Ascending aorta (tissue), 2 donors: ENCODE measurements around the gene RMND5A. TPM values are rescaled to one million over a fixed set of nuclear protein-coding genes. Genes with fewer than 3 reads are reported as not detected.

Experiments
- DNase-seq, 2 donors: peaks; one replicate each; pipeline ENCODE4 v3.0.0-alpha.2; 2019; ENCODE audit warnings: low spot score in 2 of 2
- H3K27ac ChIP-seq, 2 donors: fragments of 200-600 bp; sonication (generic); one replicate each; pipeline ENCODE4 v1.5.1; 2016 to 2017; ENCODE audit warnings: mild to moderate bottlenecking in 1 of 2
- H3K27me3 ChIP-seq: fragments of 200-600 bp; sonication (generic); one replicate; pipeline ENCODE4 v1.5.1; 2017
- H3K36me3 ChIP-seq, 2 donors: fragments of 200-600 bp; sonication (generic); one replicate each; pipeline ENCODE4 v1.5.1; 2016
- H3K4me1 ChIP-seq, 2 donors: fragments of 200-600 bp; sonication (generic); one replicate each; pipeline ENCODE4 v1.5.1; 2016 to 2017; ENCODE audit warnings: mild to moderate bottlenecking in 1 of 2
- H3K4me3 ChIP-seq, 2 donors: fragments of 200-600 bp; sonication (generic); one replicate each; pipeline ENCODE4 v1.5.1; 2016 to 2017; ENCODE audit warnings: mild to moderate bottlenecking in 1 of 2
- H3K9me3 ChIP-seq, 2 donors: fragments of 200-600 bp; sonication (generic); one replicate each; pipeline ENCODE4 v1.5.1; 2016
- intact Hi-C: fragments of 100-400 bp; cut with DNase I; formaldehyde crosslinking; loops from one replicate; pipeline ENCODE4 v1.15.1; 2023
- total RNA-seq: library from RNA; depleted of rRNA; stranded (reverse); fragments of >200 nt; gene quantifications from one replicate; pipeline ENCODE4 v1.1.0, GENCODE V29; 2016
- TF ChIP-seq, protein P1 (sequence below), 3 experiments: fragments of 200-600 bp in 2 of 3; fragments of 450-650 bp in 1 of 3; sonication (generic) in 2 of 3; IDR thresholded peaks; one replicate each; pipeline ENCODE4 v1.5.1; 2016 to 2019; ENCODE audit warnings: antibody characterized with exemption in 3 of 3, mild to moderate bottlenecking in 1 of 3, moderate library complexity in 1 of 3

RMND5A gene
- total RNA-seq, 1 donor from 2014 or later = 17.7 TPM

DNA sequence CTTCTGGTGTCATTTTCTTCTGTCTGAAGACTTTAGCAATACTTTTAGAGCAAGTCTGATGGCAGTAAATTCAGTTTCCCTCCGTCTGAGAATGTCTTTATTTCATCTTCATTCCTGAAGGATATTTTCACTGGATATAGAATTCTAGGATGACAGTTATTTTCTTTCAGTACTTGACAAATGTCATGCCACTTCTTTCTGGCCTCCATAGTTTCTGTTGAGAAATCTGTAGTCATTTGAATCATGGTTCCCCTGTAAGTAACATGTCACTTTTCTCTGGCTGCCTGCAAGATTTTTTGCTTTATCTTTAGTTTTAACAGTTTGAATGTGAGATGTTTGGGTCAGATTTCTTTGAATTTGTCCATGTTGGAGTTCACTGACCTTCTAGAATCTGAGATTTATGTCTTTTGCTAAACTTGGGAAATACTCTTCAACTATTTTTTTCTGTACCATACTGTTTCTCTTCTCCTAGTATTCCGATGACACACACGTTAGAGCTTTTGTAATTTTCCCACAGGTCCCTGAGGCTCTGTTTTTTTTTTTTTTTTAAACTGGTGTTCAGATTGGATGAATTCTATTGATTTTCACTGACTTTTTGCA lies 30.2 kb downstream of the RMND5A start:
- Histone ChIP-seq H3K27me3 (no peaks in the 10 kb centered on the region), H3K36me3 (peaks cover 12 to 23% of the 10 kb centered on the region in 2 donors), H3K4me3 (no peak overlapping the region), H3K4me1 (no peaks in the 10 kb centered on the region), H3K27ac (no peak overlapping the region), H3K9me3 (peaks cover 0 to 14% of the 10 kb centered on the region in 2 donors)
- intact Hi-C loops = no loop called here
- TF ChIP-seq, protein P1, sequence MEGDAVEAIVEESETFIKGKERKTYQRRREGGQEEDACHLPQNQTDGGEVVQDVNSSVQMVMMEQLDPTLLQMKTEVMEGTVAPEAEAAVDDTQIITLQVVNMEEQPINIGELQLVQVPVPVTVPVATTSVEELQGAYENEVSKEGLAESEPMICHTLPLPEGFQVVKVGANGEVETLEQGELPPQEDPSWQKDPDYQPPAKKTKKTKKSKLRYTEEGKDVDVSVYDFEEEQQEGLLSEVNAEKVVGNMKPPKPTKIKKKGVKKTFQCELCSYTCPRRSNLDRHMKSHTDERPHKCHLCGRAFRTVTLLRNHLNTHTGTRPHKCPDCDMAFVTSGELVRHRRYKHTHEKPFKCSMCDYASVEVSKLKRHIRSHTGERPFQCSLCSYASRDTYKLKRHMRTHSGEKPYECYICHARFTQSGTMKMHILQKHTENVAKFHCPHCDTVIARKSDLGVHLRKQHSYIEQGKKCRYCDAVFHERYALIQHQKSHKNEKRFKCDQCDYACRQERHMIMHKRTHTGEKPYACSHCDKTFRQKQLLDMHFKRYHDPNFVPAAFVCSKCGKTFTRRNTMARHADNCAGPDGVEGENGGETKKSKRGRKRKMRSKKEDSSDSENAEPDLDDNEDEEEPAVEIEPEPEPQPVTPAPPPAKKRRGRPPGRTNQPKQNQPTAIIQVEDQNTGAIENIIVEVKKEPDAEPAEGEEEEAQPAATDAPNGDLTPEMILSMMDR (IDR thresholded peaks at IDR 0.05) = no peak
- no peak for DNase-seq

DNA sequence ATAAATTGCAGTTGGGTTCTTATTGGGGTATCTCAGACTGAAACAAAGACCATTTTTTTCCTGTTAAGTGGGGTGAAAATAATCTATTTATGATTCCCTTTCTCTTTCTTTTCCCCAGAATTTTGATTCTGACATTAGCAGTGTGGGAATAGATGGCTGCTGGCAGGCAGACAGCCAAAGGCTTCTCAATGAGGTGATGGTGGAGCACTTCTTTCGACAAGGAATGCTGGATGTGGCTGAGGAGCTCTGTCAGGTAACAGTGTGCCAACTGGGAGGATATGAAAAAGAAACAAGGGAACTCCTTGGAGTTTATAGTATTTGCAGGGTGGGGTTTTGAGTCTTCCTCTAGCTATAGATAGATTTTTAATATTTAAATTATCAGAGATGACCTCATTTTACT lies 31.7 kb downstream of the RMND5A start:
- H3K36me3 ChIP-seq = peaks cover 12 to 32% of the 10 kb centered on the region in 2 donors
- TF ChIP-seq, protein P1 (IDR thresholded peaks at IDR 0.05) = no peak
- intact Hi-C loops = no loop called here

DNA sequence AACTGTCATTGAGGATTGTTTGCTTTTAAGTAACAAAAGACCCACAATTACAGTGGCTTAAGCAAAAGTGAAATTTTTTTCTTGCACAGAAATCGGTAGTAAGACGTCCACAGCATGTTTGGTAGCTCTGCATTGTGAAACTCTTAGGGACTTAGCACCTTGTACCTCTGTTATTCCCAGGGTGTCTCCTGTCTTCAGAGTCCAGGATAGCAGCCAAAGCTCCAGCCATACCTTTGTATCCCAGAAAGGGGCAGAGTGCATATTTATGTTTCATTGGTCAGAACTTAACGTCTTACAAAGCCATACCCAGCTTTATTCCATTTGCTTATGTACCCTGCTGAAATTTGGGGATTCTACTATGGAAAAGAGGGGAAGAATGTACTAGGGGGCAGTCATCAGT lies 32.8 kb downstream of the RMND5A start:
- H3K4me1 ChIP-seq = no peaks in the 10 kb centered on the region
- H3K4me3 ChIP-seq = no peak overlapping the region
- DNase-seq = no peak
- intact Hi-C loops = no loop called here
- peaks cover 12 to 32% of the 10 kb centered on the region in 2 donors for H3K36me3 ChIP-seq
- H3K27ac ChIP-seq = no peak overlapping the region
- H3K9me3 ChIP-seq = peaks cover 0 to 14% of the 10 kb centered on the region in 2 donors
- TF ChIP-seq, protein P1 (IDR thresholded peaks at IDR 0.05) = no peak
- H3K27me3 ChIP-seq = no peaks in the 10 kb centered on the region

More for the DNA sequence above, 31.7 kb downstream of the RMND5A start:
- H3K4me3 ChIP-seq = no peak overlapping the region
- no peaks in the 10 kb centered on the region for H3K4me1 ChIP-seq
- no peaks in the 10 kb centered on the region for H3K27me3 ChIP-seq
- H3K9me3 ChIP-seq = peaks cover 0 to 14% of the 10 kb centered on the region in 2 donors
- no peak for DNase-seq
- H3K27ac ChIP-seq = no peak overlapping the region

DNA sequence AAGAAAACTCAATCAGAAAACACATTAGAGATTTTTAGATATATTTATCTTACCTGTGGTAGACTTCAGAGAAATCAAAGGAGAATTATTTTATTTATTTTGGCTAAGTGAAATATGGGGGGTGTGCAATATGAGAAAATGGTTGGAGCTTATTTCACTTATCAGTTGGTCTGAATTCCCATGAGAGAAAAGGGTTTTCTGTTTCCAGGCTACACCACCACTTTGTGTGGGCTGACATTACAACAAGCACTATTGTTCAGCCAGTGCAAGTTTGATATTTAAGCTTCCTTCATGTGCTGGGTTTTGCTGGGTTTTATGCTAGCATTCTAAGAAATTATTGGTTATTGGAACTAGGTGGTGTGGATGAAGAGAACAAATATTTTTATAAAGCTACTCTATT lies 33.5 kb downstream of the RMND5A start:
- peaks cover 12 to 32% of the 10 kb centered on the region in 2 donors for H3K36me3 ChIP-seq
- peaks cover 0 to 14% of the 10 kb centered on the region in 2 donors for H3K9me3 ChIP-seq
- no peaks in the 10 kb centered on the region for H3K4me1 ChIP-seq
- intact Hi-C loops = no loop called here
- no peak for DNase-seq
- TF ChIP-seq, protein P1 (IDR thresholded peaks at IDR 0.05) = no peak
- H3K27me3 ChIP-seq = no peaks in the 10 kb centered on the region
- no peak overlapping the region for H3K4me3 ChIP-seq
- no peak overlapping the region for H3K27ac ChIP-seq

DNA sequence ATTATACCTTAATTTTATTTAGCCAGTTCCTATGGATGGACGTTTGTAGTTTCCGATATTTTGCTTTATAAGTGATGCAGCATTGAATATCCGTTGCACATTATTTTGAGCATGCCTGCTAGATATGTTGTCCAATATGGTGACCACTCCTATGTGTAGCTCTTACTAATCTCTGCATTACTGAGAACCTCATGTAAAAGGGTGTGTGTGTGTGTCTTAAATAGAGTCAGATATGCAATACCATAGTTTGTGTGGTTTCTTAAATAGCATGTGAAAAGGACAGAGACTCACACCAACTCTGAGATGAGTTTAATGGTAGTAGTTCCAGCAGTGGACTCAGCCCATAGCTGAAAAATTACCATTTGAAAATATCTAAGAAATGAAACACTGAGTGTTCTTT lies 38.3 kb downstream of the RMND5A start:
- Histone ChIP-seq H3K27ac (no peak overlapping the region), H3K36me3 (peaks cover 2 to 16% of the 10 kb centered on the region in 2 donors), H3K9me3 (no peaks in the 10 kb centered on the region), H3K27me3 (no peaks in the 10 kb centered on the region), H3K4me1 (no peaks in the 10 kb centered on the region), H3K4me3 (no peak overlapping the region)
- intact Hi-C loops = no loop called here
- no peak for DNase-seq
- TF ChIP-seq, protein P1 (IDR thresholded peaks at IDR 0.05) = no peak
